ENCODE measurements around the gene CHURC1.

GRCh38 chr14:64960762-64961276, 46.6 kb downstream of the CHURC1 start:
- TF ChIP-seq CTCF (IDR thresholded peaks at IDR 0.05) (no peak), POLR2A (IDR thresholded peaks at IDR 0.05) (no peak)

All from vagina (tissue), 2 donors.